ENCODE measurements around the gene ATG2B.

ATG2B gene

DNA sequence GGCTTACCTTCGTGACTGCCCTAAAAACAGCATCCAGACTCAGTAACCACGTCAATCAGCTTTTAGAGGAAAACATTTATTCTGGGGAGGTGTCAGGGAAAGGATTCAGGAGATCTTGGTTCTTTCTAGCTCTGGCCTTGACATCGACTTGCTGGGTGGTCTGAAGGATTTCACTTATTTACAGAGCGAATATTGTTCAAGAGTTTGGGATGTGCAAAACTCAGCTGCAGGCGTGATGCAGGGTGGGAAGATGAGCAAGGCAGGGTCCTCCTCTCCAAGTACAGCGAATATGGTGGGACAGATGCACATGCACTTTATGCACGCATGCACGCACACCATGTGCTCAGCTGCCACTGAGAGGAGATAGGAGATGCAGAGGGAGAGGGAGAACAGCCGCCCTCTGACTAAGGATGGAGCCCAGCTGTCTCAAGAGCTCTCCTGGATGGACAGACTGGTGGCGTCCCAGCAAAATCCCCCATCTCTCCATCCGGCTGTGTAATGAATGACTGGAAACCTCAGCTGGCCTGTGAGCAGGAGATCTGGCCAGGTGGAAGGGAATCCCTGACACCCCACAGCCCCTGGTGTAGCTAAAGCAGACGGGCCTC is 131.5 kb downstream of the ATG2B start:
- in situ Hi-C loops (cut with HindIII; ENCODE audit: low sequenced_read_pairs), result no loop called here

DNA sequence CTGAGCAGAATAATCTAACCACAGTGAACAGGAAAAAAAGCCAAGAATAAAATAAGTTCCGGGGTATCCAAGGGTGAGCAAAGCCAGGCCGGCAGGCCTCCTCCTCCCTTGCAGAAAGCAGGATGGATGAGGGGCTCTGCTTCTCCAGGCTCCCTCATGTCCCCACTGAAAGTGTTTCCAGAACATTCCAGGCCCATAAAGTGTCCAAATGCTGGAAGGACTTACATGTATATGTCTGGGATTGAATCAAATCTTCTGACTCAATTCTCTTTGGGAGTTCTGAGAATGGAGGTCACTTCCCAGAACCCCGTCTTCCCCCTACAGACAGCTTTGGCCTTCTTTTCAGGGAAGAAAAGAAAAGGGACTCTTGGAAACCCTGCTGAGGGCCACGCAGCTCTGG is 132.1 kb downstream of the ATG2B start:
- in situ Hi-C loops (cut with HindIII; ENCODE audit: low sequenced_read_pairs), result no loop called here

DNA sequence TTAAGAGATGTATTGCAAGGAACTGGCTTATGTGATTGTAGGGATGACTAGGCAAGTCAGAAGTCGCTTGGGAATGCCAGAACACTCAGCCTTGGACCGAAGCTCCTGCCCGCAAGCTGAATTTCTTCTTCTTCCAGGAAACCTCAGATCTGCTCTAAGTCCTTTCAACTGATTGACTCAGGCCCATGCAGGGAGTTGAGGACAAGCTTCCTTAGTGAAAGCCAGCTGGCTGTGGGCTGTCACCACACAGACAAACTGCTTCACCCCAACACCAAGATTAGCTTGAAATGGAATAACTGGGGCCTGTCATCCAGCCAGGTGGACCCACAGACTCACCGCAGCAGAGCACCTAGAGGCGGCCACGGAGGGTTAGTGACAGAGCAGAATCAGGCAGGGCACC is 133.8 kb downstream of the ATG2B start:
- in situ Hi-C loops (cut with HindIII; ENCODE audit: low sequenced_read_pairs), result no loop called here
